HG03558 (cell line): ENCODE results near the gene NAA25.
"Not testable (repeated sequence)": the region's sequence is repeated elsewhere in the genome, so short reads cannot be mapped to it uniquely, and the experiment has no call there.

ENCODE experiments used
- ATAC-seq: cut with Tn5 transposase; IDR thresholded peaks from one replicate; pipeline ENCODE4 v1.9.1; 2021; ENCODE audit warnings: moderate number of reproducible peaks; ENCODE audit not compliant: unreplicated experiment; ENCODE audit errors: extremely low read depth

Gene NAA25

GRCh38 chr12:112011685-112012084, 96.9 kb downstream of the NAA25 start:
- ATAC-seq = no peak

GRCh38 chr12:112010415-112011344, 97.9 kb downstream of the NAA25 start:
- no peak for ATAC-seq

DNA sequence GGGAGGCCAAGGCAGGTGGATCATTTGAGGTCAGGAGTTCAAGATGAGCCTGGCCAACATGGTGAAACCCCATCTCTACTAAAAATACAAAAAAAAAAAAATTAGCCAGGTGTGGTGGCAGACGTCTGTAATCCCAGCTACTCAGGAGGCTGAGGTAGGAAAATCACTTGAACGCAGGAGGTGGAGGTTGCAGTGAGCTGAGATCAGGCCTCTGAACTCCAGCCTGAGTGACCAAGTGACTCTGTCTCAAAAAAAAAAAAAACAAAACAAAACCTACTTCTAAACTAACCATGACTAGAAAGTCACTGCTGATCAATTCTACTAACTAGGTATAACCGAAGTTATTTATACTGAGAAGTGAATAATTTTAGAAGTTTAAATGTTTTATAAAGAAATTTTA, 99.0 kb downstream of the NAA25 start:
- not testable (repeated sequence) for ATAC-seq

GRCh38 chr12:112008918-112009317, 99.7 kb downstream of the NAA25 start:
- ATAC-seq = no peak

- no peak for ATAC-seq
These were observed 100.6 kb downstream of the NAA25 start for GRCh38 chr12:112007945-112008344.

DNA sequence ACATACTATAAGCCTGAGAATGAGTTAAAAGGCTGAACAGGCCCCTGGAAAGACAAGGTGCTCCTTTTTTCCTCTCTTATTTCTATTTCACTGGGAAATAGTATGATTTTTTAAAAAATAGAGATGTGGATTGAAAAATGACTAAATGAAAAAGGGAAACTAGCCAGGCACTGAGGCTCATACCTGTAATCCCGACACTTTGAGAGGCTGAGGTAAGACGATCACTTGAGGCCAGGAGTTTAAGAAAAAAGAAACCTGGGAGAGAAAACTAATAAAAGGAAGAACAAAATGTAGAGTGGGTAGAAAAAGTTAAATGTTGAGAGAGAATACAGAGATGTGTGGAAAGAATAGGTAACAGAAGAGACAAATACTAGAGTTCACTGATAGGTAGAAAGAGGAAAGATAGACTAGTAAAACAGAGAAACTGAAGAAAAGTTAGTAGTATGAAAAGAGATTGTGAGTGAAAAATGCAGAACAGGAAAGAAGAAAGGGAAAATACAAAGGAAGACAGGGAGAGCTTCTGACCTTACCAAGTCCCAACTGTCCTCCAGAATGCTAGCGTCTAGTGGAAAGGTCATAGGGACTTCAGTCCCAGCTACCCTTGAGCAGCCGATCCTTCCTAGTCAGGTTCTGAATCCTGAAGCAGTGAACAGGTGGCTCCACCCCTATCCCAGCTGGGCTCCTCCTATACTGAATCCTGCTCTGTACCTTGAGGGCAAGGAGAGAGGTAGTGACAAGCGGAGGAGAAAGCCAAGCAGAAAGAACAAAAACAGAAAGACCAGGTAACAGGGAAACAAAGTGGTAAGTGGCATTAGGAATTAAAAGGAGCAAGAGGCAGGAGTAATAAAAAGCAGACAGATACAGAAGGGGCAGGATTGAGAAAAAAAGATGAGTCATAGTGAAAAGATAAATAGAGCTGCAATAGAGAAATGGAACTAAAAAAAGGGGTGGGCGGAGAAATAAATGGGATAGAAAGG, 102.9 kb downstream of the NAA25 start:
- ATAC-seq = no peak

DNA sequence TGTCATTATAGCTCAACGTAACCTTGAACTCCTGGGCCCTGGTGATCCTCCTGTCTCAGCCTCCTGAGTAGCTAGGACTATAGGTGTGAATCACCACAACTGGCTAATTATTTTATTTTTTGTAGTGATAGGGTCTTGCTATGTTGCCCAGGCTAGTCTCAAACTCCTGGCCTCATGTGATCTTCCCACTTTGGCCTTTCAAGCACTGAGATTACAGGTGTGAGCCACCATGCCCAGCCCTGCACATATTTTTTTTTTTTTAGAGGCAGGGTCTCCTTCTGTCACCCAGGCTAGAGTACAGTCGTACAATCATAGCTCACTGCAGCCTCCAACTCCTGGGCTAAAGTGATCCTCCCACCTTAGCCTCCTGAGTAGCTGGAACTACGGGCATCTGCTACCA, 104.5 kb downstream of the NAA25 start:
- no peak for ATAC-seq

DNA sequence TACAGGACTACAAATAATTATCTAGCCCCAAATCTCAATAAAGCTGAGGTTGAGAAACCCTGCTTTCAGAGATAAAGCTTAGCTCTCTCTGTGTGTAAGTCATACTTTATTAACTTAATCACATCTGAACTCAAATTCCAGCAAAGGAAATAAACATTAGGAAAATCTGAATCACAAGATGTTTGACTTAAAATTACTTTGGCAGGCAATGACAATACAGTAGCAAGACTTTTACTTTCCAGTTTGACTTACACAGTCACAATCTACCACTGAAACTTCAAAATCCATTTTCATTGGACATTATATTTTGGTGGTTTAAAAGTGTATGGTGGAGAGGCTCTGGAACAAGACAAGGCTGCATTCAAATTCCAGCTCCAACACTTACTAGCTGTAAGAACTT, 107.0 kb downstream of the NAA25 start:
- no peak for ATAC-seq

GRCh38 chr12:112000820-112001219, 107.8 kb downstream of the NAA25 start:
- ATAC-seq = no peak

DNA sequence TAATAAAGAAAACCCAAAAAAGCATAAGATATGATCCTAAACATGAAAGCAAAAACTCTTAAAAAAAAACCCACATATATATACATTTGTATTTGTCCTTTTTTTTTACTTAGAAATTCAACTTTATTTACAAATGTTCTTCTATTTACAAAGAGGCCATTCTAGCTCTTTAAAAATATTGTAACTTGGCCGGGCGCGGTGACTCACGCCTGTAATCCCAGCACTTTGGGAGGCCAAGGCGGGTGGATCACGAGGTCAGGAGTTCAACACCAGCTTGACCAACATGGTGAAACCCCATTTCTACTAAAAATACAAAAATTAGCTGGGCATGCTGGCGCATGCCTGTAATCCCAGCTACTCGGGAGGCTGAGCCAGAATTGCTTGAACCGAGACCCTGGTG, 109.5 kb downstream of the NAA25 start:
- ATAC-seq = not testable (repeated sequence)

- ATAC-seq = no peak
These were observed 110.6 kb downstream of the NAA25 start for GRCh38 chr12:111998015-111998414.

- ATAC-seq = no peak
These were observed 111.3 kb downstream of the NAA25 start for GRCh38 chr12:111997300-111997699.

GRCh38 chr12:111995782-111996480, 112.7 kb downstream of the NAA25 start:
- no peak for ATAC-seq

DNA sequence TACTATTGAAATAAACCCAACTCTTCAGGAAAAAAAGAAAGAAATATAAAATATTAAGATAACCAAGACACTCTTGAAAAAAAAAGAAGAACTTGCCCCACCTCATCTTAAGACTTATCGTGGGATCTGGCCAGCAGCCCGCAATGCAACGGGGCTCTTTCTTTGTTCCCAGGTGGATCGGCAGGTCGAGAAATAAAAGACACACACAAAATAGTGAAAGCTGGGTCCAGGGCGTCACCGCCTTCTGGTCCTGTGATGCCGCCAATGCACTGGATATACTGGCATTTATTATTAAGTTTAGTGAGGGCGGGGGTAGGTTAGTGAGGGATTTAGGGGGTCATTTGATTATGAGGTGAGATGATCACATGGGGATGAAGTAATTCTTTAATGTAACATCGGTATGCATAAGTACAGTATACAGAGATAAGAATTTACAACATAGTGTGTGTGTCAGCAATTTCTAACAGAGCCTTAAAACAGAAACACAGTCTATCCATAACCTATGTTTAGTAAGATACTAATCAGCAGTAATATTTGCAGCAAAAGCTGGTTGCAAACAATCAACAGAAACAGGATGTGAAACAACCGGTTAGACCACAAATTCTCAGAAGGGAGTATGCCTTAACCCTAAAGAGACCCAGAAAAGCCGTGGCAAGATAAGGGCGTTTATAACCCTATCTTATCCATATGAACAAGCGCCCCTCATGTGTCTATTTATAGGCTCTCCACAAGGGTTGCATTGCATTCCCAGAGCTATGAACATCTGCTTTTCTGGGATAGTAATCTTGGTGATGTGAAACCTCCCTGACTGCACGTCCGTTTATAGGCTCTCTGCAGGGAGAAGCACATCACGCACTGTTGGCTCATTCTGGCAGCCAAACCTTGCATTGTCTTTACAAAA, 114.1 kb downstream of the NAA25 start:
- not testable (repeated sequence) for ATAC-seq

- no peak for ATAC-seq
These were observed 115.1 kb downstream of the NAA25 start for GRCh38 chr12:111993292-111994150.

DNA sequence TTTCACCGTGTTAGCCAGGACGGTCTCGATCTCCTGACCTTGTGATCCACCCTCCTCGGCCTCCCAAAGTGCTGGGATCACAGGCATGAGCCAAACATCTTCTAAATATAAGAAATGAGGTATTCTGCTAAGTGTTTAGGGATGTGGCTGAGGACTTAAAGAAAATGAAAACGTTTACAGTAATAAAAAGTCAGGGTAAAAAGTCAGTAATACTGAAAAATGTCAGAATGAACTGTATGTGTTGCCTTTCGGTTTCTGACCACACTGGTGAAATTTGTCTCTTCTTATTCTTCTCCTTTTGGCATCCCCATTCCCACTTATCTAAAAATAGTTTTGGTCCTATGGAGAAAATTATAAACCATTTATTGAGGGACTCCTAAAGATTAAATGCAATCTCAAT, 116.1 kb downstream of the NAA25 start:
- no peak for ATAC-seq

DNA sequence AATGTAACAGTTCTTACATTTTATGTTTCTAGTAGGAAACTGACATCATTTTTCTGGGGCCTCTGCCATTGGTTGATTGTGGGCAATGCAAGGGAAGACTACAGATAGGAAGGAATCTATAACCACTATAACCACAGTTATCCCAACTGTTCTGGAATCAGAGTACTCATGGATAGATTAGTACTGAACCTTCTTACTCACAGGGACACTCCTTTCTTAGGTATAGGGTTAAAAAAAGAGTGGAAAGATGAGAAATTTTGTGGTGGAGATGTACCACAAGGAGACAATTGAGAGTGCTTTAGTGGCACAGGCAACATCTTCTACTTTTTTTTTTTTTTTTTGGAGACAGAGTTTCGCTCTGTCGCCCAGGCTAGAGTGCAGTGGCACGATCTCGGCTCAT, 116.6 kb downstream of the NAA25 start:
- no peak for ATAC-seq

DNA sequence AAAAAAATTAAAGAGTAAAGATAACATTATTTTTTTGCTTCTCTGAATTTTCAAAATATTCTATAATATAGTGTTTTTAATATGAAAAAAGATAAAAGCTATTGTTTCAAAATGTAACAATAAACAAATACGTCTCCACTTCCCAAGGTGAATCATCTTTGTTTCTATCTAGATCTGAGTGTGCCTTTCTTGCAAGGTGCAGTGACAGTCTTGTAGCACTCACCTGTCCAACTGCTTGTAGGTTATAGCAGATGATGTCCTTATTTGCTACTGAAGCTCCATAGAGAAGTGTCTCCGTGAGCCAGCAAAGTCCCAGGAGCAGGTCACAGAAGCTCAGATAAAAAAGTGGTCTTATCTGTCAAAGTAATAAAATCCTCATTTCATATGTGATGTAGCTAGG, 117.0 kb downstream of the NAA25 start:
- ATAC-seq = no peak
